ENCODE measurements around the gene BICD1.

GRCh38 chr12:32252199-32253073 is 145.8 kb downstream of the BICD1 start:
- TF ChIP-seq CTCF (IDR thresholded peaks at IDR 0.05) (no peak), POLR2A (IDR thresholded peaks at IDR 0.05) (no peak)

Data from esophagus squamous epithelium (tissue), 4 donors.